GM06990 (cell line): Measurements from ENCODE around the gene PITX1.

ENCODE experiments used
- DNase-seq: peaks from one replicate; pipeline ENCODE4 v3.0.0-alpha.2; 2011; ENCODE audit not compliant: insufficient read length; ENCODE audit errors: extremely low read depth
- H3K27me3 ChIP-seq: replicated peaks from 2 replicates; pipeline ENCODE4 v1.6.0; 2011; ENCODE audit warnings: low read length; ENCODE audit not compliant: control insufficient read depth, insufficient read depth
- H3K36me3 ChIP-seq: 2 replicates; pipeline ENCODE4 v1.5.1; 2011; ENCODE audit warnings: low read length; ENCODE audit not compliant: control insufficient read depth, insufficient read depth
- H3K4me3 ChIP-seq: replicated peaks from 2 replicates; pipeline ENCODE4 v1.5.1; 2011; ENCODE audit warnings: low read depth, mild to moderate bottlenecking, control low read depth, low read length
- CTCF ChIP-seq: IDR thresholded peaks from 2 replicates; pipeline ENCODE4 v1.5.1; 2011; ENCODE audit warnings: low read length, control low read depth, mild to moderate bottlenecking, inconsistent platforms; ENCODE audit not compliant: insufficient read depth, poor library complexity, severe bottlenecking

PITX1 gene

GRCh38 chr5:135076051-135076491, 42.0 kb upstream of the PITX1 start:
- Histone ChIP-seq H3K36me3 (no peaks in the 10 kb centered on the region), H3K27me3 (peaks cover 2% of the 10 kb centered on the region), H3K4me3 (no peak overlapping the region)
- DNase-seq, result no peak
- no peak for TF ChIP-seq CTCF

- H3K27me3 ChIP-seq, result peaks cover 2% of the 10 kb centered on the region
Measured at GRCh38 chr5:135075621-135076020, 41.6 kb upstream of the PITX1 start.

GRCh38 chr5:135073761-135074345, 39.8 kb upstream of the PITX1 start:
- no peak for TF ChIP-seq CTCF
- peaks cover 2% of the 10 kb centered on the region for H3K27me3 ChIP-seq

More at GRCh38 chr5:135075621-135076020, 41.6 kb upstream of the PITX1 start:
- Histone ChIP-seq H3K36me3 (no peaks in the 10 kb centered on the region), H3K4me3 (no peak overlapping the region)
- no peak for TF ChIP-seq CTCF
- DNase-seq, result no peak

DNA sequence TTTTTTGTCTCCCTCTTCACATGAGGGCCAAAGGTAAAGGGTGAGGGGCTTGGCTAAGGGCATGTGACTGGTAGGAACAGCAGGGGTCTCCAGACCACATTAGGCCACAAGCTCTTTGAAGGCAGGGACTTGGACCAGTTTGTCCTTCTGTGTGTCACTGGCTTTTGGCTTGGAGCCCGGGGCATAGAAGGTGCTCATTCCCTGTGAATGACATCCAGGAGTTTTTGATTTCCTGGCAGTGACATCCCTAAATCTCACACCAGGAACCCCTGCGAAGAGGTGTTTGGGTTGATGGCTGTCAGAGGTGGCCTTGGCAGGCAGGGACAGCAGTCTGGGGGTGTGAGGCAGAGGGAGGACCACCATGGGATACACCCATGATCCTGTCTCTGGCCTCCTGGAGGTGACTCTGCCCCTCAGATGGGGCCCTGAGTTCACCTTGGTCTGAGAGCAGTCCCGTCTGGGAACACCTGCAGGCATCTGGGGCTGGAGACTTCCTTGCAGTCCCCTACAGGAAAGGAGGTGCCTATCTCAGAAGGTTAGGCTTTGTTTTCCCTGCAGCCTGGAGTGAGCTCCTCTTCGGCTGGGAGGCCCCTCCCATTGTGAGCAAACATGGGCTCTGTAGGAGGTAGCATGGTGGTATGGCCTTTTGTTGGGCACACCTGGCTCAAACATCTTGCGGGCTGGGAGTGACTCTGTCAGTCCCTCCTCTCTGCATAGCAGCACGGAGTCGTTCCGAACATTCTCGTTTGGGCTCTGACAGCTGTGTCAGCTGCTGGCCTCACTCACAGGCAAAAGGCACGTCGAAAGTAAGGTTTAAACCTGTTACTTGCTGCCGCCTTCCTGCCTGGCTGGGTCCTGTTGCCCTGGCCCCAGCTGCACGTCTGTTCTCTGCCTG, 38.6 kb upstream of the PITX1 start:
- no peaks in the 10 kb centered on the region for H3K36me3 ChIP-seq
- H3K4me3 ChIP-seq, result no peak overlapping the region
- no peak for DNase-seq
- TF ChIP-seq CTCF, result no peak
- H3K27me3 ChIP-seq, result peaks cover 2% of the 10 kb centered on the region

More at GRCh38 chr5:135073761-135074345, 39.8 kb upstream of the PITX1 start:
- DNase-seq, result no peak
- Histone ChIP-seq H3K36me3 (no peaks in the 10 kb centered on the region), H3K4me3 (no peak overlapping the region)

DNA sequence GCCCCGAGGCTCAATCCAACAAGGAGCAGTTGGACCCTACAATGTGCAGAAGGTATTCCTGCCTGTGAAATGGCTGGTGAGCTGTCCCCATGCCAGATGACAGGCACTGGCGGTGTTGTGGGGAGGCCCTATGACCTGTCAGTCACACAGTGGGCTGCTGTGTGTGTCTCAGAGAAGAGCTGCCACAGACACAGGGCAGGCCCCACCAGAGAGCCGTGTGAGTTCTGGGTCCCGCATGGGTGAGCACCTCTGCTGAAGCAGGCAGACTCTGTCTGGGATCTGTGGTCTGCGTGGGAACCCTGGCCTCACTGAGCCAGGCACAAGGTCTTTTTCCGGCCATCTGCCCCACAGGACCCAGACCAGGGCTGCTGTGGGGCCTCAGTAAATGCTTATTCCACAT, 37.3 kb upstream of the PITX1 start:
- Histone ChIP-seq H3K4me3 (no peak overlapping the region), H3K27me3 (peaks cover 2% of the 10 kb centered on the region), H3K36me3 (no peaks in the 10 kb centered on the region)
- no peak for DNase-seq
- no peak for TF ChIP-seq CTCF
